ENCODE measurements around the gene SPATA9.

DNA sequence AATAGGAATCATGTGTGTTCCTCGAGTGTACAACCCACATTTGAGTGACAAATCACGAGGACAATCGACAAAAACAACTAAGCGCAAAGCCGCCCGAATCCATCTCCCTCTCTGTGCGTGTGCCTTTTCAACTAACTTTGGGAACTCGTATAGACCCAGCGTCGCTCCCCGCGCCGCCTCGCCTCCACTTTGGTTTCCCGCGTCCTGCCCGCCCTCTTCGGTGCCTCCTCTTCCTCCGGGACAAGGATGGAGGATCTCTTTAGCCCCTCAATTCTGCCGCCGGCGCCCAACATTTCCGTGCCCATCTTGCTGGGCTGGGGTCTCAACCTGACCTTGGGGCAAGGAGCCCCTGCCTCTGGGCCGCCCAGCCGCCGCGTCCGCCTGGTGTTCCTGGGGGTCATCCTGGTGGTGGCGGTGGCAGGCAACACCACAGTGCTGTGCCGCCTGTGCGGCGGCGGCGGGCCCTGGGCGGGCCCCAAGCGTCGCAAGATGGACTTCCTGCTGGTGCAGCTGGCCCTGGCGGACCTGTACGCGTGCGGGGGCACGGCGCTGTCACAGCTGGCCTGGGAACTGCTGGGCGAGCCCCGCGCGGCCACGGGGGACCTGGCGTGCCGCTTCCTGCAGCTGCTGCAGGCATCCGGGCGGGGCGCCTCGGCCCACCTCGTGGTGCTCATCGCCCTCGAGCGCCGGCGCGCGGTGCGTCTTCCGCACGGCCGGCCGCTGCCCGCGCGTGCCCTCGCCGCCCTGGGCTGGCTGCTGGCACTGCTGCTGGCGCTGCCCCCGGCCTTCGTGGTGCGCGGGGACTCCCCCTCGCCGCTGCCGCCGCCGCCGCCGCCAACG lies 62.5 kb downstream of the SPATA9 start, which contains the start of gene GPR150:
- TF ChIP-seq, protein P1, sequence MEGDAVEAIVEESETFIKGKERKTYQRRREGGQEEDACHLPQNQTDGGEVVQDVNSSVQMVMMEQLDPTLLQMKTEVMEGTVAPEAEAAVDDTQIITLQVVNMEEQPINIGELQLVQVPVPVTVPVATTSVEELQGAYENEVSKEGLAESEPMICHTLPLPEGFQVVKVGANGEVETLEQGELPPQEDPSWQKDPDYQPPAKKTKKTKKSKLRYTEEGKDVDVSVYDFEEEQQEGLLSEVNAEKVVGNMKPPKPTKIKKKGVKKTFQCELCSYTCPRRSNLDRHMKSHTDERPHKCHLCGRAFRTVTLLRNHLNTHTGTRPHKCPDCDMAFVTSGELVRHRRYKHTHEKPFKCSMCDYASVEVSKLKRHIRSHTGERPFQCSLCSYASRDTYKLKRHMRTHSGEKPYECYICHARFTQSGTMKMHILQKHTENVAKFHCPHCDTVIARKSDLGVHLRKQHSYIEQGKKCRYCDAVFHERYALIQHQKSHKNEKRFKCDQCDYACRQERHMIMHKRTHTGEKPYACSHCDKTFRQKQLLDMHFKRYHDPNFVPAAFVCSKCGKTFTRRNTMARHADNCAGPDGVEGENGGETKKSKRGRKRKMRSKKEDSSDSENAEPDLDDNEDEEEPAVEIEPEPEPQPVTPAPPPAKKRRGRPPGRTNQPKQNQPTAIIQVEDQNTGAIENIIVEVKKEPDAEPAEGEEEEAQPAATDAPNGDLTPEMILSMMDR (conservative IDR thresholded peaks at IDR 0.05), result no peak; the same call in 1 of the 2 replicates
- TF ChIP-seq EZH2 (IDR thresholded peaks at IDR 0.05; ENCODE audit: low read depth), result no peak

Data from PC-9 (cell line).